H1 (cell line): Measurements from ENCODE around the gene ARMC3.

Experiments used
- GABPA ChIP-seq: IDR thresholded peaks from 2 replicates; pipeline ENCODE4 v1.6.1; 2011; ENCODE audit warnings: mild to moderate bottlenecking, low read length, moderate library complexity, borderline replicate concordance; ENCODE audit not compliant: insufficient read depth
- POLR2A ChIP-seq, 2 experiments: IDR thresholded peaks; 1 replicate in 1 of 2; 2 replicates in 1 of 2; pipeline ENCODE4 v1.6.1; 2011; ENCODE audit warnings: low read depth in 2 of 2, low read length in 2 of 2, mild to moderate bottlenecking in 2 of 2; ENCODE audit errors: control extremely low read depth in 1 of 2
- RXRA ChIP-seq: IDR thresholded peaks from 2 replicates; pipeline ENCODE4 v1.6.1; 2011; ENCODE audit warnings: low read depth, mild to moderate bottlenecking, low read length, moderate library complexity; ENCODE audit not compliant: insufficient read depth
- TF ChIP-seq, protein P1 (sequence below), 3 experiments: IDR thresholded peaks; 1 replicate in 2 of 3; 2 replicates in 1 of 3; pipeline versions ENCODE4 v1.5.1 to v1.6.1; 2011; ENCODE audit warnings: low read length in 3 of 3, mild to moderate bottlenecking in 3 of 3, inconsistent platforms in 2 of 3, low read depth in 1 of 3, moderate library complexity in 1 of 3; ENCODE audit not compliant: insufficient read depth in 1 of 3; ENCODE audit errors: control extremely low read depth in 1 of 3

DNA sequence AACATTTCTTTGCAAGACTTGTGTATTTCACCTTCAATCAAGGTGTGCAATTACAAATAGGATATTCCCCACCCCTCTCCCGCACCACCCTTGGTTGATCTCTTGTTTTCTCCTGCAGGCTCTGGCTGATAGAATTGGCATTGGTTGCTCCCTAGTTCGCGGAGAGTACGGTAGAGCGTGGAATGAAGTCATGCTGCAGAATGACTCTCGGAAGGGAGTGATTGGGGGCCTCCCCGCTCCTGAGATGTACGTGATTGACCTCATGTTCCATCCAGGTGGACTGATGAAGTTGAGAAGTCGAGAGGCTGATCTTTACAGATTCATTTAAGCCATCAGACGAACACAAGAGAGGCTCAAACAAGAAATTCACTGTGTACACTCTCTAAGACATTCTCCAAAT, 109.3 kb downstream of the ARMC3 start:
- TF ChIP-seq RXRA, result no peak
- TF ChIP-seq GABPA, result no peak
- TF ChIP-seq POLR2A (IDR thresholded peaks at IDR 0.05; ENCODE audit: control extremely low read depth in 1 of 2, low read depth in 2 of 2, low read length in 2 of 2), result no peak
- TF ChIP-seq, protein P1, sequence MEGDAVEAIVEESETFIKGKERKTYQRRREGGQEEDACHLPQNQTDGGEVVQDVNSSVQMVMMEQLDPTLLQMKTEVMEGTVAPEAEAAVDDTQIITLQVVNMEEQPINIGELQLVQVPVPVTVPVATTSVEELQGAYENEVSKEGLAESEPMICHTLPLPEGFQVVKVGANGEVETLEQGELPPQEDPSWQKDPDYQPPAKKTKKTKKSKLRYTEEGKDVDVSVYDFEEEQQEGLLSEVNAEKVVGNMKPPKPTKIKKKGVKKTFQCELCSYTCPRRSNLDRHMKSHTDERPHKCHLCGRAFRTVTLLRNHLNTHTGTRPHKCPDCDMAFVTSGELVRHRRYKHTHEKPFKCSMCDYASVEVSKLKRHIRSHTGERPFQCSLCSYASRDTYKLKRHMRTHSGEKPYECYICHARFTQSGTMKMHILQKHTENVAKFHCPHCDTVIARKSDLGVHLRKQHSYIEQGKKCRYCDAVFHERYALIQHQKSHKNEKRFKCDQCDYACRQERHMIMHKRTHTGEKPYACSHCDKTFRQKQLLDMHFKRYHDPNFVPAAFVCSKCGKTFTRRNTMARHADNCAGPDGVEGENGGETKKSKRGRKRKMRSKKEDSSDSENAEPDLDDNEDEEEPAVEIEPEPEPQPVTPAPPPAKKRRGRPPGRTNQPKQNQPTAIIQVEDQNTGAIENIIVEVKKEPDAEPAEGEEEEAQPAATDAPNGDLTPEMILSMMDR (IDR thresholded peaks at IDR 0.05; ENCODE audit: control extremely low read depth in 1 of 3, insufficient read depth in 1 of 3, low read depth in 1 of 3, low read length in 3 of 3), result no peak
